K562 (cell line): ENCODE data around the gene TAF8. TPM values are rescaled to one million over a fixed set of nuclear protein-coding genes. Genes with fewer than 3 reads are reported as not detected.

Experiments
- BCOR ChIP-seq: fragments of 450-650 bp; IDR thresholded peaks from 2 replicates; pipeline ENCODE4 v1.6.1; 2016
- EHMT2 ChIP-seq: fragments of 450-650 bp; IDR thresholded peaks from 2 replicates; pipeline ENCODE4 v1.6.1; 2018; ENCODE audit warnings: antibody characterized with exemption
- FOS ChIP-seq: IDR thresholded peaks from 3 replicates; pipeline ENCODE4 v1.6.1; 2011; ENCODE audit not compliant: insufficient read length; ENCODE audit errors: extremely low read depth
- HLTF ChIP-seq: fragments of 450-650 bp; IDR thresholded peaks from 2 replicates; pipeline ENCODE4 v1.6.1; 2016
- HMBOX1 ChIP-seq: sonication (generic); IDR thresholded peaks from 2 replicates; pipeline ENCODE4 v1.6.1; 2016
- KAT7 ChIP-seq: sonication (generic); formaldehyde crosslinking; IDR thresholded peaks from 2 replicates; pipeline ENCODE4 v1.8.0; 2022; ENCODE audit warnings: missing genetic modification reagents, mild to moderate bottlenecking, borderline replicate concordance
- KLF1 ChIP-seq: fragments of 450-650 bp; IDR thresholded peaks from 2 replicates; pipeline ENCODE4 v1.6.1; 2016; ENCODE audit warnings: missing genetic modification characterization, missing compliant biosample characterization
- MTA2 ChIP-seq: fragments of 450-650 bp; IDR thresholded peaks from 2 replicates; pipeline ENCODE4 v1.6.1; 2016; ENCODE audit warnings: low read depth
- PKNOX1 ChIP-seq: fragments of 450-650 bp; IDR thresholded peaks from 2 replicates; pipeline ENCODE4 v1.6.1; 2016
- PURB ChIP-seq: sonication (generic); formaldehyde crosslinking; IDR thresholded peaks from 2 replicates; pipeline ENCODE4 v1.9.0; 2021; ENCODE audit warnings: low read depth, mild to moderate bottlenecking, missing genetic modification reagents
- RBM25 ChIP-seq: fragments of 200-400 bp; formaldehyde crosslinking; IDR thresholded peaks from 2 replicates; pipeline ENCODE4 v1.6.1; 2018; ENCODE audit warnings: low read length, low read depth, moderate library complexity; ENCODE audit not compliant: severe bottlenecking
- SMARCA5 ChIP-seq: fragments of 450-650 bp; IDR thresholded peaks from 2 replicates; pipeline ENCODE4 v1.6.1; 2016
- SNRNP70 ChIP-seq: fragments of 200-400 bp; formaldehyde crosslinking; optimal IDR thresholded peaks from 2 replicates; pipeline ENCODE3; 2017; ENCODE audit warnings: low read depth, low read length
- SP1 ChIP-seq: sonication (generic); formaldehyde crosslinking; IDR thresholded peaks from 2 replicates; pipeline ENCODE4 v1.8.1; 2022; ENCODE audit warnings: mild to moderate bottlenecking, missing genetic modification reagents
- TEAD2 ChIP-seq: fragments of 450-650 bp; IDR thresholded peaks from 2 replicates; pipeline ENCODE4 v1.6.1; 2016; ENCODE audit warnings: missing genetic modification characterization, control low read depth, missing compliant biosample characterization
- ZNF3 ChIP-seq: fragments of 250-450 bp; sonication (Bioruptor Pico); IDR thresholded peaks from 2 replicates; pipeline ENCODE4 v1.5.0; 2021; ENCODE audit warnings: mild to moderate bottlenecking, moderate library complexity
- ZNF699 ChIP-seq: fragments of 250-450 bp; sonication (Bioruptor Pico); IDR thresholded peaks from 2 replicates; pipeline ENCODE4 v1.8.0; 2021; ENCODE audit warnings: mild to moderate bottlenecking, moderate library complexity; ENCODE audit not compliant: insufficient replicate concordance
- polyA plus RNA-seq, 8 experiments: library from polyadenylated mRNA; depleted of rRNA in 4 of 8; stranded (reverse) in 5 of 8; unstranded in 3 of 8; fragments of >200 nt; fragmentation: Nextera tagmentation in 2 of 8; fragmentation: Illumina TruSeq in 1 of 8; extraction: Ambion mirVana in 2 of 8; extraction: Trizol in 1 of 8; gene quantifications; 2 replicates each; pipeline versions ENCODE4 v1.2.1 to v1.2.3, GENCODE V29; 2011 to 2014; ENCODE audit warnings: inconsistent platforms in 1 of 8, missing spikeins in 1 of 8
- total RNA-seq, 7 experiments: library from RNA; depleted of rRNA in 6 of 7; stranded (reverse); fragments of >200 nt in 6 of 7; fragmentation: Illumina TruSeq in 2 of 7; extraction: Trizol in 2 of 7; gene quantifications; 2 replicates each; pipeline versions ENCODE4 v1.2.1 to v1.2.3, GENCODE V29; 2011 to 2021; ENCODE audit warnings: low replicate concordance in 1 of 7
- TF ChIP-seq, protein P1 (sequence below): fragments of 450-650 bp; IDR thresholded peaks from 2 replicates; pipeline ENCODE4 v1.6.1; 2016; ENCODE audit warnings: missing biosample characterization, missing genetic modification characterization

The TAF8 gene
- total and polyA plus RNA-seq, 9 of the 15 experiments (the other 6 are each of a cell fraction or from before 2014, with no cell fraction given), result 29.4 to 84.0 (median 52.6) TPM

- no peak for TF ChIP-seq KLF1 (tag)
- TF ChIP-seq TEAD2 (tag), result no peak
- TF ChIP-seq, protein P1, sequence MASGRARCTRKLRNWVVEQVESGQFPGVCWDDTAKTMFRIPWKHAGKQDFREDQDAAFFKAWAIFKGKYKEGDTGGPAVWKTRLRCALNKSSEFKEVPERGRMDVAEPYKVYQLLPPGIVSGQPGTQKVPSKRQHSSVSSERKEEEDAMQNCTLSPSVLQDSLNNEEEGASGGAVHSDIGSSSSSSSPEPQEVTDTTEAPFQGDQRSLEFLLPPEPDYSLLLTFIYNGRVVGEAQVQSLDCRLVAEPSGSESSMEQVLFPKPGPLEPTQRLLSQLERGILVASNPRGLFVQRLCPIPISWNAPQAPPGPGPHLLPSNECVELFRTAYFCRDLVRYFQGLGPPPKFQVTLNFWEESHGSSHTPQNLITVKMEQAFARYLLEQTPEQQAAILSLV (tag), result no peak
- no peak for TF ChIP-seq ZNF3
- TF ChIP-seq SP1, result no peak
- peak; percentile 78 for TF ChIP-seq SMARCA5
- TF ChIP-seq BCOR, result peak; percentile 65
- no peak for TF ChIP-seq PURB (CRISPR knock-in tag)
- no peak for TF ChIP-seq MTA2
- no peak for TF ChIP-seq FOS
- peak; percentile 56 for TF ChIP-seq RBM25
- TF ChIP-seq SNRNP70, result no peak
- no peak for TF ChIP-seq ZNF699
- 0 out of 2 replicates have a peak, but pooled peaks have one; percentile 34 for TF ChIP-seq HMBOX1
- TF ChIP-seq KAT7 (CRISPR knock-in tag), result no peak
- TF ChIP-seq HLTF, result 0 out of 2 replicates have a peak, but pooled peaks have one; percentile 22
- peak; percentile 7; the same call in 1 of the 2 replicates for TF ChIP-seq EHMT2
- TF ChIP-seq PKNOX1, result peak; percentile 27; the same call in 1 of the 2 replicates
Observed at GRCh38 chr6:42101186-42101657, 50.9 kb downstream of the TAF8 start (continued).
